K562 (cell line): ENCODE results near the gene RAB31. TPM values are rescaled to one million over a fixed set of nuclear protein-coding genes. Genes with fewer than 3 reads are reported as not detected.

Experiments
- BRD9 ChIP-seq: fragments of 450-650 bp; IDR thresholded peaks from 2 replicates; pipeline ENCODE4 v1.6.1; 2018; ENCODE audit warnings: low read depth; ENCODE audit not compliant: partially characterized antibody
- CBFA2T2 ChIP-seq: fragments of 450-650 bp; conservative IDR thresholded peaks from 2 replicates; pipeline ENCODE4 v1.6.1; 2017; ENCODE audit warnings: mild to moderate bottlenecking
- CREB3L1 ChIP-seq: fragments of 450-650 bp; IDR thresholded peaks from 2 replicates; pipeline ENCODE4 v1.6.1; 2014; ENCODE audit warnings: low read depth, mild to moderate bottlenecking, moderate library complexity, borderline replicate concordance
- ELF2 ChIP-seq: fragments of 250-450 bp; sonication (Bioruptor Pico); IDR thresholded peaks from 2 replicates; pipeline ENCODE4 v1.5.0; 2021; ENCODE audit warnings: mild to moderate bottlenecking
- EWSR1 ChIP-seq: fragments of 450-650 bp; IDR thresholded peaks from 2 replicates; pipeline ENCODE4 v1.6.1; 2018; ENCODE audit warnings: borderline replicate concordance, mild to moderate bottlenecking, low read depth, moderate library complexity; ENCODE audit not compliant: partially characterized antibody
- HMG20B ChIP-seq: fragments of 250-450 bp; sonication (Bioruptor Pico); IDR thresholded peaks from 2 replicates; pipeline ENCODE4 v1.5.0; 2021; ENCODE audit warnings: mild to moderate bottlenecking
- ID3 ChIP-seq, 2 experiments: fragments of 250-450 bp in 1 of 2; fragments of 450-650 bp in 1 of 2; sonication (Bioruptor Pico) in 1 of 2; IDR thresholded peaks; 2 replicates each; pipeline versions ENCODE4 v1.6.1 to v1.8.0; 2016 to 2021; ENCODE audit warnings: mild to moderate bottlenecking in 2 of 2, moderate library complexity in 2 of 2, missing compliant biosample characterization in 1 of 2, missing genetic modification characterization in 1 of 2
- JUN ChIP-seq, 2 experiments: sonication (generic) in 1 of 2; formaldehyde crosslinking in 1 of 2; IDR thresholded peaks; 2 replicates each; pipeline versions ENCODE4 v1.6.1 to v1.8.0; 2012 to 2022; ENCODE audit warnings: borderline replicate concordance in 2 of 2, mild to moderate bottlenecking in 2 of 2, improper control_type of control experiment in 1 of 2, low read depth in 1 of 2, low read length in 1 of 2, missing genetic modification reagents in 1 of 2
- MBD2 ChIP-seq: sonication (generic); IDR thresholded peaks from 2 replicates; pipeline ENCODE4 v1.6.1; 2016; ENCODE audit warnings: low read depth, borderline replicate concordance
- MEF2D ChIP-seq: conservative IDR thresholded peaks from 2 replicates; pipeline ENCODE4 v1.6.1; 2016; ENCODE audit warnings: low read depth, missing genetic modification characterization, missing compliant biosample characterization
- NCOA6 ChIP-seq: fragments of 450-650 bp; IDR thresholded peaks from 2 replicates; pipeline ENCODE4 v1.6.1; 2017; ENCODE audit warnings: mild to moderate bottlenecking
- NCOR1 ChIP-seq: fragments of 450-650 bp; IDR thresholded peaks from 2 replicates; pipeline ENCODE4 v1.6.1; 2016; ENCODE audit warnings: mild to moderate bottlenecking, moderate library complexity
- SRSF9 ChIP-seq: fragments of 200-400 bp; formaldehyde crosslinking; IDR thresholded peaks from 2 replicates; pipeline ENCODE4 v1.6.1; 2017; ENCODE audit warnings: low read depth, low read length, borderline replicate concordance
- STAT5A ChIP-seq: IDR thresholded peaks from 2 replicates; pipeline ENCODE4 v1.6.1; 2012; ENCODE audit warnings: low read length, inconsistent platforms, borderline replicate concordance
- ZBTB43 ChIP-seq: sonication (generic); formaldehyde crosslinking; IDR thresholded peaks from 2 replicates; pipeline ENCODE4 v1.8.0; 2023; ENCODE audit warnings: mild to moderate bottlenecking, missing genetic modification reagents
- ZFP1 ChIP-seq: fragments of 450-650 bp; formaldehyde crosslinking; IDR thresholded peaks from 2 replicates; pipeline ENCODE4 v1.4.0; 2020; ENCODE audit warnings: mild to moderate bottlenecking, mixed read lengths
- ZKSCAN8 ChIP-seq: fragments of 200-800 bp; sonication (Bioruptor generic); IDR thresholded peaks from 2 replicates; pipeline ENCODE4 v1.6.1; 2016; ENCODE audit warnings: missing genetic modification characterization, missing compliant biosample characterization
- ZNF140 ChIP-seq: fragments of 250-450 bp; sonication (Bioruptor Pico); IDR thresholded peaks from 2 replicates; pipeline ENCODE4 v1.8.0; 2021; ENCODE audit warnings: moderate library complexity, mild to moderate bottlenecking, inconsistent platforms
- ZNF280B ChIP-seq: fragments of 250-450 bp; sonication (Bioruptor Pico); IDR thresholded peaks from 2 replicates; pipeline ENCODE4 v1.5.1; 2021; ENCODE audit warnings: mild to moderate bottlenecking
- ZNF512 ChIP-seq: IDR thresholded peaks from 2 replicates; pipeline ENCODE4 v1.6.1; 2016; ENCODE audit warnings: missing genetic modification characterization, missing compliant biosample characterization
- ZNF76 ChIP-seq: fragments of 250-450 bp; sonication (Bioruptor Pico); IDR thresholded peaks from 2 replicates; pipeline ENCODE4 v1.4.0; 2020; ENCODE audit warnings: mild to moderate bottlenecking, moderate library complexity, borderline replicate concordance
- ZNF785 ChIP-seq: fragments of 250-450 bp; sonication (Bioruptor Pico); IDR thresholded peaks from 2 replicates; pipeline ENCODE4 v1.4.0; 2020; ENCODE audit warnings: mild to moderate bottlenecking
- polyA plus RNA-seq, 8 experiments: library from polyadenylated mRNA; depleted of rRNA in 4 of 8; stranded (reverse) in 5 of 8; unstranded in 3 of 8; fragments of >200 nt; fragmentation: Nextera tagmentation in 2 of 8; fragmentation: Illumina TruSeq in 1 of 8; extraction: Ambion mirVana in 2 of 8; extraction: Trizol in 1 of 8; gene quantifications; 2 replicates each; pipeline versions ENCODE4 v1.2.1 to v1.2.3, GENCODE V29; 2011 to 2014; ENCODE audit warnings: inconsistent platforms in 1 of 8, missing spikeins in 1 of 8
- total RNA-seq, 7 experiments: library from RNA; depleted of rRNA in 6 of 7; stranded (reverse); fragments of >200 nt in 6 of 7; fragmentation: Illumina TruSeq in 2 of 7; extraction: Trizol in 2 of 7; gene quantifications; 2 replicates each; pipeline versions ENCODE4 v1.2.1 to v1.2.3, GENCODE V29; 2011 to 2021; ENCODE audit warnings: low replicate concordance in 1 of 7

RAB31 gene
- total and polyA plus RNA-seq, 9 of the 15 experiments (the other 6 are each of a cell fraction or from before 2014, with no cell fraction given), result 20.7 to 70.4 (median 41.3) TPM

GRCh38 chr18:9701609-9702349 lies 6.3 kb upstream of the RAB31 start (continued):
- TF ChIP-seq ID3 (CRISPR knock-in tag; IDR thresholded peaks at IDR 0.05) (no peak), ID3 (tag; IDR thresholded peaks at IDR 0.05) (no peak), ZNF512 (tag) (no peak), EWSR1 (no peak), CREB3L1 (peak; percentile 66; the same call in 1 of the 2 replicates), JUN (IDR thresholded peaks at IDR 0.05; ENCODE audit: borderline replicate concordance, low read depth, low read length) (no peak), JUN (CRISPR knock-in tag; IDR thresholded peaks at IDR 0.05; ENCODE audit: borderline replicate concordance) (no peak), ZKSCAN8 (CRISPR knock-in tag) (no peak), NCOA6 (no peak), MBD2 (no peak), BRD9 (no peak), STAT5A (no peak), CBFA2T2 (peak; percentile 68), NCOR1 (peak; percentile 53), ZFP1 (CRISPR knock-in tag) (no peak), ZBTB43 (CRISPR knock-in tag) (no peak), ZNF785 (CRISPR knock-in tag) (no peak), ELF2 (CRISPR knock-in tag) (no peak), MEF2D (tag) (no peak), ZNF76 (CRISPR knock-in tag) (no peak), ZNF280B (CRISPR knock-in tag) (no peak), ZNF140 (CRISPR knock-in tag) (no peak), HMG20B (CRISPR knock-in tag) (no peak), SRSF9 (no peak)
